H4 (cell line): ENCODE results near the gene ZKSCAN1. TPM values are rescaled to one million over a fixed set of nuclear protein-coding genes. Genes with fewer than 3 reads are reported as not detected.

ENCODE experiments used
- DNase-seq: peaks from one replicate; pipeline ENCODE4 v3.0.0-alpha.2; 2015; ENCODE audit warnings: low spot score
- total RNA-seq: library from RNA; depleted of rRNA; stranded (reverse); fragments of >200 nt; shearing (Covaris generic); gene quantifications from 2 replicates; pipeline ENCODE4 v1.2.3, GENCODE V29; 2014

The ZKSCAN1 gene
- total RNA-seq, 1 experiment from 2014 or later, result 12.2 TPM

GRCh38 chr7:100038326-100038725 lies 22.9 kb downstream of the ZKSCAN1 start:
- DNase-seq, result no peak

GRCh38 chr7:100040575-100040974 lies 25.2 kb downstream of the ZKSCAN1 start:
- no peak for DNase-seq

- no peak for DNase-seq
These were observed 29.3 kb downstream of the ZKSCAN1 start for GRCh38 chr7:100044718-100045117.

GRCh38 chr7:100048680-100049079 lies 33.3 kb downstream of the ZKSCAN1 start:
- no peak for DNase-seq

GRCh38 chr7:100049441-100050291 lies 34.3 kb downstream of the ZKSCAN1 start, which contains the start of gene ZSCAN21:
TSS of gene ZSCAN21 (plus strand) at chr7:100049774. CDS start at chr7:100057007, 7,233 bp downstream.
- peak; percentile 69 for DNase-seq

GRCh38 chr7:100051611-100052010 lies 36.2 kb downstream of the ZKSCAN1 start:
- DNase-seq, result no peak

- peak; percentile 42 for DNase-seq
These were observed 37.8 kb downstream of the ZKSCAN1 start for GRCh38 chr7:100053215-100053614.

- no peak for DNase-seq
These were observed 41.6 kb downstream of the ZKSCAN1 start for GRCh38 chr7:100057006-100057405.

- no peak for DNase-seq
These were observed 43.9 kb downstream of the ZKSCAN1 start for GRCh38 chr7:100059251-100059739.

- DNase-seq, result no peak
These were observed 46.3 kb downstream of the ZKSCAN1 start for GRCh38 chr7:100061518-100062193.

GRCh38 chr7:100063376-100063775 lies 48.0 kb downstream of the ZKSCAN1 start:
- no peak for DNase-seq

GRCh38 chr7:100064162-100064561 lies 48.8 kb downstream of the ZKSCAN1 start:
- no peak for DNase-seq

GRCh38 chr7:100065452-100066186 lies 50.2 kb downstream of the ZKSCAN1 start:
- peak; percentile 41 for DNase-seq

- no peak for DNase-seq
These were observed 51.6 kb downstream of the ZKSCAN1 start for GRCh38 chr7:100066953-100067352.

GRCh38 chr7:100069991-100070390 lies 54.6 kb downstream of the ZKSCAN1 start:
- no peak for DNase-seq

- DNase-seq, result no peak
These were observed 55.8 kb downstream of the ZKSCAN1 start for GRCh38 chr7:100071018-100071723.

GRCh38 chr7:100072462-100072861 lies 57.1 kb downstream of the ZKSCAN1 start:
- no peak for DNase-seq

- DNase-seq, result no peak
These were observed 59.4 kb downstream of the ZKSCAN1 start for GRCh38 chr7:100074841-100075240.

- DNase-seq, result no peak
These were observed 60.0 kb downstream of the ZKSCAN1 start for GRCh38 chr7:100075418-100075817.

GRCh38 chr7:100077205-100077604 lies 61.8 kb downstream of the ZKSCAN1 start:
- no peak for DNase-seq

- no peak for DNase-seq
These were observed 63.7 kb downstream of the ZKSCAN1 start for GRCh38 chr7:100079024-100079560.
